HepG2 (cell line): ENCODE data around the gene HUNK. TPM values are rescaled to one million over a fixed set of nuclear protein-coding genes. Genes with fewer than 3 reads are reported as not detected.

Source experiments
- ATAC-seq: fragments of 200-7000 bp; cut with Tn5 transposase; 3 replicates; pipeline ENCODE4 v1.9.1; 2020; ENCODE audit warnings: mild to moderate bottlenecking, moderate library complexity
- BruUV-seq: library from RNA; stranded (reverse); fragments of 400-500 nt; replicated peaks from 2 replicates; lab custom pipeline; 2021; lab: Mats Ljungman, UMichigan
- CTCF ChIA-PET: fragments of 300-600 bp; formaldehyde crosslinking; extraction: SDS; loops from one replicate; lab custom pipeline; 2021; ENCODE audit warnings: low total read pairs, inconsistent platforms, low intra/inter-chr PET ratio; lab: Yijun Ruan, JAX
- POLR2A ChIA-PET: fragments of 350-600 bp; sonication (Branson Sonifier 250); formaldehyde crosslinking; loops from one replicate; lab custom pipeline; 2020; ENCODE audit warnings: antibody characterized with exemption, inconsistent platforms; lab: Yijun Ruan, JAX
- DNase-seq: peaks from one replicate; pipeline ENCODE4 v3.0.0-alpha.2; 2015; ENCODE audit warnings: low spot score
- FAIRE-seq: peaks from 3 replicates; lab custom pipeline; 2011; peaks lifted over from hg19 to GRCh38; lab: Jason Lieb, UNC
- H2AFZ ChIP-seq: one replicate; pipeline ENCODE4 v1.6.1; 2011; ENCODE audit warnings: low read length, inconsistent platforms
- H3K27ac ChIP-seq: fragments of 300-600 bp; 3 replicates; pipeline ENCODE4 v1.8.0; 2011; ENCODE audit warnings: mixed run types, mild to moderate bottlenecking, mixed read lengths, low read length, inconsistent platforms; ENCODE audit not compliant: insufficient read depth; ENCODE audit errors: extremely low read length
- H3K27me3 ChIP-seq, 2 experiments: fragments of 200-600 bp in 1 of 2; 2 replicates in 1 of 2; 3 replicates in 1 of 2; pipeline versions ENCODE4 v1.6.0 to v1.8.0; 2011; ENCODE audit warnings: low read length in 2 of 2, mild to moderate bottlenecking in 2 of 2, moderate library complexity in 2 of 2, inconsistent platforms in 1 of 2; ENCODE audit not compliant: insufficient read depth in 2 of 2, control insufficient read depth in 1 of 2
- H3K36me3 ChIP-seq, 2 experiments: fragments of 200-600 bp in 1 of 2; replicated peaks in 1 of 2; 2 replicates in 1 of 2; 3 replicates in 1 of 2; pipeline versions ENCODE4 v1.5.1 to v1.8.0; 2011; ENCODE audit warnings: low read length in 2 of 2, inconsistent platforms in 1 of 2; ENCODE audit not compliant: insufficient read depth in 2 of 2, control insufficient read depth in 1 of 2
- H3K4me1 ChIP-seq: 2 replicates; pipeline ENCODE4 v1.5.1; 2012; ENCODE audit warnings: low read length, inconsistent platforms; ENCODE audit not compliant: insufficient read depth
- H3K4me2 ChIP-seq: 2 replicates; pipeline ENCODE4 v1.6.0; 2011; ENCODE audit warnings: low read depth, low read length, inconsistent platforms
- H3K4me3 ChIP-seq, 3 experiments: fragments of 200-600 bp in 1 of 3; sonication (generic), shearing (Covaris generic) in 1 of 3; replicated peaks in 1 of 3; 2 replicates each; pipeline ENCODE4 v1.5.1; 2011 to 2016; ENCODE audit warnings: low read length in 3 of 3, inconsistent platforms in 2 of 3, low read depth in 2 of 3, mild to moderate bottlenecking in 2 of 3, control low read depth in 1 of 3, mixed read lengths in 1 of 3; ENCODE audit not compliant: insufficient read depth in 1 of 3
- H3K79me2 ChIP-seq: one replicate; pipeline ENCODE4 v1.6.1; 2011; ENCODE audit warnings: low read length, inconsistent platforms; ENCODE audit not compliant: insufficient read depth
- H3K9ac ChIP-seq: 2 replicates; pipeline ENCODE4 v1.6.0; 2011; ENCODE audit warnings: mild to moderate bottlenecking, low read depth, low read length, inconsistent platforms; ENCODE audit not compliant: insufficient read depth
- H3K9me3 ChIP-seq: 2 replicates; pipeline ENCODE4 v1.5.1; 2012; ENCODE audit warnings: mild to moderate bottlenecking, low read length
- H4K20me1 ChIP-seq: 2 replicates; pipeline ENCODE4 v1.6.0; 2011; ENCODE audit warnings: inconsistent platforms, mild to moderate bottlenecking, low read length, moderate library complexity; ENCODE audit not compliant: insufficient read depth
- MBNL3 ChIP-seq: fragments of 250-450 bp; sonication (Bioruptor Pico); conservative IDR thresholded peaks from 2 replicates; pipeline ENCODE4 v1.8.0; 2022; ENCODE audit warnings: mild to moderate bottlenecking, inconsistent platforms
- MZF1 ChIP-seq: sonication (generic); formaldehyde crosslinking; IDR thresholded peaks from 2 replicates; pipeline ENCODE4 v1.8.1; 2023; ENCODE audit warnings: mild to moderate bottlenecking, missing genetic modification reagents, borderline replicate concordance
- ZNF646 ChIP-seq: sonication (generic); formaldehyde crosslinking; IDR thresholded peaks from 2 replicates; pipeline ENCODE4 v1.9.0; 2021; ENCODE audit warnings: mild to moderate bottlenecking, missing genetic modification reagents
- ZNF746 ChIP-seq: sonication (generic); formaldehyde crosslinking; IDR thresholded peaks from 2 replicates; pipeline ENCODE4 v1.8.0; 2022; ENCODE audit warnings: mild to moderate bottlenecking, missing genetic modification reagents
- WGBS: methylation state at CpG from one replicate; pipeline ENCODE4 v1.1.6; 2017; ENCODE audit warnings: low lambda C conversion rate; 5-methylcytosine and 5-hydroxymethylcytosine counted together
- in situ Hi-C: cut with HindIII; loops from 2 replicates; pipeline ENCODE4 v1.10.0; 2017; ENCODE audit warnings: low pct_unique_long_range_greater_than_20kb; ENCODE audit not compliant: extremely low pct_ligation_motif_present
- intact Hi-C: fragments of 100-400 bp; cut with micrococcal nuclease; formaldehyde crosslinking; loops from one replicate; pipeline ENCODE4 v1.10.0; 2022; ENCODE audit not compliant: unreplicated experiment
- polyA plus RNA-seq, 8 experiments: library from polyadenylated mRNA; depleted of rRNA in 3 of 8; stranded (reverse) in 7 of 8; unstranded in 1 of 8; fragments of >200 nt; fragmentation: Illumina TruSeq in 4 of 8; extraction: Trizol in 4 of 8; gene quantifications; 2 replicates each; pipeline versions ENCODE4 v1.2.1 to v1.2.3, GENCODE V29; 2011 to 2016; ENCODE audit warnings: low read depth in 4 of 8, missing spikeins in 1 of 8, mixed read lengths in 1 of 8; ENCODE audit not compliant: insufficient read depth in 1 of 8
- total RNA-seq, 5 experiments: library from RNA; depleted of rRNA; stranded (reverse); fragments of >200 nt; fragmentation: Illumina TruSeq; extraction: Trizol; gene quantifications; 2 replicates each; pipeline ENCODE4 v1.2.3, GENCODE V29; 2016; ENCODE audit warnings: low read depth in 1 of 5
- TF ChIP-seq, protein P1 (sequence below): sonication (generic); formaldehyde crosslinking; IDR thresholded peaks from 2 replicates; pipeline ENCODE4 v1.4.0; 2020; ENCODE audit warnings: missing genetic modification reagents
- TF ChIP-seq, protein P2 (sequence below): sonication (generic); formaldehyde crosslinking; IDR thresholded peaks from 2 replicates; pipeline ENCODE4 v1.4.0; 2020; ENCODE audit warnings: missing genetic modification reagents; ENCODE audit errors: not compliant biosample characterization

The HUNK gene
- total and polyA plus RNA-seq, 2 of the 13 experiments (the other 11 are each of a cell fraction or from before 2014, with no cell fraction given): 1.8 to 1.9 TPM

DNA sequence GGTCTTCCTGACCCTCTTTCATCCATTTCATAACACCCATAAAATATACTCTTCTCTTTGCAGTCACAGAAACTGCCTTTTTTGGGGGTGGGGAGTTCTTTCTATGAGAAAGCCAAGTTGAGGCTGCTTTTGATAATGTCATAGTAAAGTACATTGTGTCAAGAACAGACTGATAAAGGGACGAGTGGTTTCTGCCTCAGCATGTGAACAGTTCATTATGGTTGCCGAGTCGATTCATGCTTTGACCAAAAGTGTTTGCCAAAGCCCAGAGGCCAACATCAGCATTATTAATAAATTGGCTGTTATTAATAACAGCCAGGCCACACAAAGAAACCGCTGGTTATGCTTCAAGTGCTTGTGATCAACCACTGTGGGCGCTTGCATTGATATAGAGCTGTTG lies 162.0 kb downstream of the HUNK start:
- 53% methylated on average over 5 of the region's 5 CpGs for WGBS
- DNase-seq (no peak), ATAC-seq (no peak), FAIRE-seq (no peak)
- in situ Hi-C loops (no loop called here), intact Hi-C loops (no loop called here)
- CTCF ChIA-PET: no interaction called here
- no peaks in the 10 kb centered on the region for H4K20me1 ChIP-seq
- no peak overlapping the region for H3K4me3 ChIP-seq
- TF ChIP-seq MBNL3 (no peak), ZNF746 (CRISPR knock-in tag) (no peak), ZNF646 (CRISPR knock-in tag) (no peak), MZF1 (CRISPR knock-in tag) (no peak)
- TF ChIP-seq, protein P1, sequence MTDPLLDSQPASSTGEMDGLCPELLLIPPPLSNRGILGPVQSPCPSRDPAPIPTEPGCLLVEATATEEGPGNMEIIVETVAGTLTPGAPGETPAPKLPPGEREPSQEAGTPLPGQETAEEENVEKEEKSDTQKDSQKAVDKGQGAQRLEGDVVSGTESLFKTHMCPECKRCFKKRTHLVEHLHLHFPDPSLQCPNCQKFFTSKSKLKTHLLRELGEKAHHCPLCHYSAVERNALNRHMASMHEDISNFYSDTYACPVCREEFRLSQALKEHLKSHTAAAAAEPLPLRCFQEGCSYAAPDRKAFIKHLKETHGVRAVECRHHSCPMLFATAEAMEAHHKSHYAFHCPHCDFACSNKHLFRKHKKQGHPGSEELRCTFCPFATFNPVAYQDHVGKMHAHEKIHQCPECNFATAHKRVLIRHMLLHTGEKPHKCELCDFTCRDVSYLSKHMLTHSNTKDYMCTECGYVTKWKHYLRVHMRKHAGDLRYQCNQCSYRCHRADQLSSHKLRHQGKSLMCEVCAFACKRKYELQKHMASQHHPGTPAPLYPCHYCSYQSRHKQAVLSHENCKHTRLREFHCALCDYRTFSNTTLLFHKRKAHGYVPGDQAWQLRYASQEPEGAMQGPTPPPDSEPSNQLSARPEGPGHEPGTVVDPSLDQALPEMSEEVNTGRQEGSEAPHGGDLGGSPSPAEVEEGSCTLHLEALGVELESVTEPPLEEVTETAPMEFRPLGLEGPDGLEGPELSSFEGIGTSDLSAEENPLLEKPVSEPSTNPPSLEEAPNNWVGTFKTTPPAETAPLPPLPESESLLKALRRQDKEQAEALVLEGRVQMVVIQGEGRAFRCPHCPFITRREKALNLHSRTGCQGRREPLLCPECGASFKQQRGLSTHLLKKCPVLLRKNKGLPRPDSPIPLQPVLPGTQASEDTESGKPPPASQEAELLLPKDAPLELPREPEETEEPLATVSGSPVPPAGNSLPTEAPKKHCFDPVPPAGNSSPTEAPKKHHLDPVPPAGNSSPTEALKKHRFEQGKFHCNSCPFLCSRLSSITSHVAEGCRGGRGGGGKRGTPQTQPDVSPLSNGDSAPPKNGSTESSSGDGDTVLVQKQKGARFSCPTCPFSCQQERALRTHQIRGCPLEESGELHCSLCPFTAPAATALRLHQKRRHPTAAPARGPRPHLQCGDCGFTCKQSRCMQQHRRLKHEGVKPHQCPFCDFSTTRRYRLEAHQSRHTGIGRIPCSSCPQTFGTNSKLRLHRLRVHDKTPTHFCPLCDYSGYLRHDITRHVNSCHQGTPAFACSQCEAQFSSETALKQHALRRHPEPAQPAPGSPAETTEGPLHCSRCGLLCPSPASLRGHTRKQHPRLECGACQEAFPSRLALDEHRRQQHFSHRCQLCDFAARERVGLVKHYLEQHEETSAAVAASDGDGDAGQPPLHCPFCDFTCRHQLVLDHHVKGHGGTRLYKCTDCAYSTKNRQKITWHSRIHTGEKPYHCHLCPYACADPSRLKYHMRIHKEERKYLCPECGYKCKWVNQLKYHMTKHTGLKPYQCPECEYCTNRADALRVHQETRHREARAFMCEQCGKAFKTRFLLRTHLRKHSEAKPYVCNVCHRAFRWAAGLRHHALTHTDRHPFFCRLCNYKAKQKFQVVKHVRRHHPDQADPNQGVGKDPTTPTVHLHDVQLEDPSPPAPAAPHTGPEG (CRISPR knock-in tag): no peak
- TF ChIP-seq, protein P2, sequence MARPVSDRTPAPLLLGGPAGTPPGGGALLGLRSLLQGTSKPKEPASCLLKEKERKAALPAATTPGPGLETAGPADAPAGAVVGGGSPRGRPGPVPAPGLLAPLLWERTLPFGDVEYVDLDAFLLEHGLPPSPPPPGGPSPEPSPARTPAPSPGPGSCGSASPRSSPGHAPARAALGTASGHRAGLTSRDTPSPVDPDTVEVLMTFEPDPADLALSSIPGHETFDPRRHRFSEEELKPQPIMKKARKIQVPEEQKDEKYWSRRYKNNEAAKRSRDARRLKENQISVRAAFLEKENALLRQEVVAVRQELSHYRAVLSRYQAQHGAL (CRISPR knock-in tag): no peak
- no peak overlapping the region for H2AFZ ChIP-seq
- no peak overlapping the region for H3K4me2 ChIP-seq
- POLR2A ChIA-PET: no interaction called here
- H3K79me2 ChIP-seq: no peaks in the 10 kb centered on the region
- H3K36me3 ChIP-seq: no peaks in the 10 kb centered on the region
- no peak overlapping the region for H3K27ac ChIP-seq
- H3K27me3 ChIP-seq: no peaks in the 10 kb centered on the region
- H3K9ac ChIP-seq: no peak overlapping the region
- no TSS peak for BruUV-seq
- H3K4me1 ChIP-seq: no peaks in the 10 kb centered on the region
- H3K9me3 ChIP-seq: no peaks in the 10 kb centered on the region
